Motor neuron (in vitro differentiated cells): ENCODE measurements around the gene OTOP2. TPM values are rescaled to one million over a fixed set of nuclear protein-coding genes. Genes with fewer than 3 reads are reported as not detected.

Experiments
- ATAC-seq, 8 experiments: fragments of 200-7000 bp; cut with Tn5 transposase; replicated peaks in 6 of 8; 2 replicates each; pipeline ENCODE4 v1.8.0; 2021; ENCODE audit warnings: mild to moderate bottlenecking in 8 of 8, moderate library complexity in 8 of 8
- H3K27ac ChIP-seq, 2 donors: fragments of 250-450 bp; sonication (Bioruptor Pico); 2 replicates each; pipeline ENCODE4 v1.9.0; 2021; ENCODE audit warnings: antibody characterized with exemption in 2 of 2, mild to moderate bottlenecking in 2 of 2, moderate library complexity in 1 of 2
- H3K4me1 ChIP-seq, 2 donors: fragments of 250-450 bp; sonication (Bioruptor Pico); replicated peaks in 1 of 2; 2 replicates each; pipeline ENCODE4 v1.6.1; 2021; ENCODE audit warnings: antibody characterized with exemption in 2 of 2, mild to moderate bottlenecking in 2 of 2, moderate library complexity in 1 of 2
- H3K4me3 ChIP-seq, 5 donors: fragments of 250-450 bp; sonication (Bioruptor Pico); 2 replicates each; pipeline ENCODE4 v1.9.0; 2021; ENCODE audit warnings: antibody characterized with exemption in 5 of 5, mild to moderate bottlenecking in 5 of 5, moderate library complexity in 4 of 5
- WGBS, 10 experiments: fragments of 450-650 bp; shearing (Covaris generic); methylation state at CpG; one replicate each; pipeline ENCODE4 v1.0.0; 2022; 5-methylcytosine and 5-hydroxymethylcytosine counted together
- in situ Hi-C, 9 experiments: fragments of 400-800 bp; cut with MboI; loops; one replicate each; pipeline ENCODE4 v1.15.0; 2021; ENCODE audit warnings: low sequenced_read_pairs in 9 of 9, low pct_unique_long_range_greater_than_20kb in 2 of 9; ENCODE audit not compliant: unreplicated experiment in 9 of 9
- total RNA-seq, 8 experiments: library from RNA; unstranded; fragments of 300-600 nt; gene quantifications; 2 replicates each; pipeline versions ENCODE4 v1.2.3 to v1.2.4, GENCODE V29; 2022

The OTOP2 gene
- total RNA-seq, 8 experiments from 2014 or later: 0.15 to 0.71 (median 0.21) TPM; not detected in 5

DNA sequence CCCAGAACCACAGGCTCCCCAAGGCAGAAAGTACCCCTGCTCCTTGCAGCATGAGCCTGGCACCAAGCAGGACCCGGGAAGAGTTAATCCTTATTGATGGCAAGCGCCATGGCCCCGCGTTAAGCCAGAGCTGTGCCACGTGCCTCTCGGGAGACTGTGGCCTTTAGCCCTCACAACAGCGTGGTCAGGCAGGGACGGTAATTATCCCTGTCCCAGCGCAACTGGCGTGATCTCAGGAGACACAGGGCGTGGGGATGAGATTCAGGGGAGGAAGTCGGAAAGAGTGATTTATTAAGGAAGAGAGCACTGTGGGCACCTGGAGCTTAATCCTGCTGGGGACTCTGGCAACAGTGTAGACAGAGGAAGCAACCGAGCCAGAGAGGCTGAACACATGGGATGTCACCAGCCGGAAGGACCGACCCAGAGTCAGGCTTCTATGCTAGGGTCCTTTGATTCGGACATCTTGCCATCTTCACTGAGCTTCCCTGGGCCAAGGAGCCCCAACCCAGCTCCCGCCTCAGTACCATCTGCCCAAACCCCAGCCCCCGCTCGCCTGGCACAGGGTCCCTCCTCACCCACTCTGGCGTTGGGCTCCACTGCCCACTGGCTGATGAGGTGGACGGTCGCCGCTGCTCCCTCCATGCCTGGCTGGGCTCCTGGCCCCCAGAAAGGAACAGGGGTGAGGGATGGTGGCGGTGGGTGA lies 28.5 kb downstream of the OTOP2 start:
- Histone ChIP-seq H3K4me1 (peaks cover 6 to 8% of the 10 kb centered on the region in 2 donors), H3K27ac (no peak overlapping the region), H3K4me3 (no peak overlapping the region)
- WGBS, 10 experiments: 0 to 67% (median 33%) methylated on average over 1 to 4 of the region's 24 CpGs; no CpG with 5 or more reads in 5 of the 10 experiments
- in situ Hi-C loops: no loop called here
- ATAC-seq: peak in 3 of 8 experiments; percentile 32 to 53 (median 33)

DNA sequence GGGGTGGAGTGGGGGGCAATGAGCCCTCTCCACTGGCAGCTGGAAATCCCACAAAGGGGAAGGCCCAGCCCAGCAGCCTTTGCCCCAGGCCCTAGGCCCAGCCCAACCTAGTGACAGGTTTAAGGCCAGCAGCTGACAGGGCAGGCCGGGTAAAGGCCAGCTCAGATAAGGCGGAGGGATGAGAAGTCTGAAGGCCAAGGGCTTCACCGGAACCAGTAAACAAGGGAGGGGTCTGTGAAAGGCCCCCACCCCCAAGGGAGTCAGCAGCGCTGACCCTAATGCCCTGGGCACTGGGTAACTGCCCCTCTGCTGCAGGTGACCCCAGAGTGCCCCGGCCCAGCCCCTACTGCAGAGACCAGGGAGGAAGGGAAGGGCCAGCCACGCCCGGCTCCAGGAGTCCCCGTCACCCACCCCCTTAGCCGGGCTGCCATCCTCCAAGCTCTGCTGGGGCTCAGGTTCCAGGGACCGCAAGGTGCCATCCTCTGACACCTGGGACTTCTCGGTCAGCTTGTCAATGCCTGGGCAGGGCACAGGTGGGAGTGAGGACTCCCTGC lies 29.1 kb downstream of the OTOP2 start:
- no peak overlapping the region for H3K4me3 ChIP-seq
- peaks cover 6 to 8% of the 10 kb centered on the region in 2 donors for H3K4me1 ChIP-seq
- no peak for ATAC-seq
- 81 to 100% methylated on average over 1 to 4 of the region's 11 CpGs; no CpG with 5 or more reads in 8 of the 10 experiments for WGBS, 10 experiments
- in situ Hi-C loops: no loop called here
- H3K27ac ChIP-seq: no peak overlapping the region

DNA sequence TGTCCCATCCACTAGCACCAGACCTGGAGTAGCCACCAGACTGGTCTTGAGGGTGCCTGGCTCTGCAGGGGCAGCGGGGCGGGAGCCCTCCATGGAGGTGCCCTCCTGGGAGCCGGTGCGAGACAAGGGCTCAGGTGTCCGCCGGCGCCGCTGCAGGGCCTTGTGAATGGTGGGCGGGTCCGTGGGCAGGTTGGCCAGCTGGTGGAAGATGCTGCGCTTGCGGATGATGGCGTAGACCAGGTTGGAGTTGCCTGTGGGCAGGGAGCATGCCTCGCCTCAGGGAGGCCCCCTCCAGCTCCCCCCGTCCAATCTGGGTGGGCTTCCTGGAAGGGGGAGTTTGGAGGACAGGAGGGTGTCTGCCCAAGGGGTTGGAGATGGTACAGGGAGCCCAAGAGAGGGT lies 30.0 kb downstream of the OTOP2 start:
- 87 to 100% methylated on average over 1 to 3 of the region's 15 CpGs; no CpG with 5 or more reads in 8 of the 10 experiments for WGBS, 10 experiments
- Histone ChIP-seq H3K4me3 (no peak overlapping the region), H3K4me1 (peaks cover 6 to 8% of the 10 kb centered on the region in 2 donors), H3K27ac (no peak overlapping the region)
- ATAC-seq: no peak
- in situ Hi-C loops: no loop called here

DNA sequence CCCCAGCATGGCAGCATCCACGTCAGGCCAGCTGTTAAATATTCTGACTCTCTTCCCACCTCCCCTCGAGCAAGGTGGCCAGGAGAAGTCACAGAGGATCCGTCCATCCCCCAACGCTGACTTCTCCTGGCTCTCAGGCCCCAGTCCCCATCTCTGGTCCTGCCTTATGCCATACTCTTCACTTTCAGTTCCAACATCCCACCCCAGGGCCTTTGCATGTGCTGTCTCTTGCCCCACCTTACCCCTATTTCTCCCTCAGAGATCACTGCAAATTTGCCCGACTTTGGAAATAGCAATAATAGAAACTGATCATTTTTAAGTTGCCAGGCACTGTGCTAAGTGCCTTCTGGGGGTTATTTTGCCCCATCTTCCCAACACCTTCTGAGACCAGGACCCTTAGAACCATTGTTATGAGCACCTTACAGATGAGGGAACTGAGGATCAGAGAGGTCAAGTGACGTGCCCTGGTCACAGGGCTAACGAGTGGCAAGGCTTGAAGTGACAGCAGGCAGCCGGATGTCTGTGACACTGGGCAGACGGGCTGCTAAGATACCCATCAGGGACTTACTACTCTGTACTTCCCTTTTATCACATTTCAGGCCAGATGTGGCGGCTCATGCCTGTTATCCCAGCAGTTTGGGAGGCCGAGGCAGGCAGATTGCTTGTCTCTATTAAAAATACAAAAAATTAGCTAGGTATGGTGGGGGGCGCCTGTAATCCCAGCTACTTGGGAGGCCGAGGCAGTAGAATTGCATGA lies 30.8 kb downstream of the OTOP2 start:
- in situ Hi-C loops: no loop called here
- Histone ChIP-seq H3K27ac (no peak overlapping the region), H3K4me1 (peaks cover 6 to 8% of the 10 kb centered on the region in 2 donors), H3K4me3 (no peak overlapping the region)
- no peak for ATAC-seq
- WGBS, 10 experiments: 0 to 72% (median 42%) methylated on average over 1 to 10 of the region's 13 CpGs; no CpG with 5 or more reads in 2 of the 10 experiments

DNA sequence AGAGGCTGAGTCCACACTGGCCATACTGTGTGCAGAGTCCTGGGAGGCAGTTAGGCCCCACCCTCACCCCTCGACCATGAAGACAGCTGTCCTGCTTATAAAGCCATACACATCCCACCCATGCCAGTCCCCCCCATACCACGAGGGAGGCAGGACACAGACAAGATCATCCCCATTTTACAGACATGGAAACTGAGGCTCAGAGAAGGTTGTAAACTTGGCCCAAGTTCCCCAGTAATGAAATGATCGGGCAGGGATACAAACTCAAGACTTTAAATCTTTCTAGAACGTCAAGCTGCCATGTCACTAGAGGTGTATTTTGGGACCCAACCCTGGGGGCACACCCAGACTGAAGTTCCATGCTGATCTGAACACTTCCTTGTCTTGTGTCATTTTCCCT lies 32.0 kb downstream of the OTOP2 start:
- ATAC-seq: no peak
- in situ Hi-C loops: no loop called here
- Histone ChIP-seq H3K4me1 (peaks cover 6 to 8% of the 10 kb centered on the region in 2 donors), H3K27ac (no peak overlapping the region), H3K4me3 (no peak overlapping the region)
- WGBS, 10 experiments: 17 to 49% (median 33%) methylated on average over 1 to 3 of the region's 4 CpGs; no CpG with 5 or more reads in 5 of the 10 experiments

DNA sequence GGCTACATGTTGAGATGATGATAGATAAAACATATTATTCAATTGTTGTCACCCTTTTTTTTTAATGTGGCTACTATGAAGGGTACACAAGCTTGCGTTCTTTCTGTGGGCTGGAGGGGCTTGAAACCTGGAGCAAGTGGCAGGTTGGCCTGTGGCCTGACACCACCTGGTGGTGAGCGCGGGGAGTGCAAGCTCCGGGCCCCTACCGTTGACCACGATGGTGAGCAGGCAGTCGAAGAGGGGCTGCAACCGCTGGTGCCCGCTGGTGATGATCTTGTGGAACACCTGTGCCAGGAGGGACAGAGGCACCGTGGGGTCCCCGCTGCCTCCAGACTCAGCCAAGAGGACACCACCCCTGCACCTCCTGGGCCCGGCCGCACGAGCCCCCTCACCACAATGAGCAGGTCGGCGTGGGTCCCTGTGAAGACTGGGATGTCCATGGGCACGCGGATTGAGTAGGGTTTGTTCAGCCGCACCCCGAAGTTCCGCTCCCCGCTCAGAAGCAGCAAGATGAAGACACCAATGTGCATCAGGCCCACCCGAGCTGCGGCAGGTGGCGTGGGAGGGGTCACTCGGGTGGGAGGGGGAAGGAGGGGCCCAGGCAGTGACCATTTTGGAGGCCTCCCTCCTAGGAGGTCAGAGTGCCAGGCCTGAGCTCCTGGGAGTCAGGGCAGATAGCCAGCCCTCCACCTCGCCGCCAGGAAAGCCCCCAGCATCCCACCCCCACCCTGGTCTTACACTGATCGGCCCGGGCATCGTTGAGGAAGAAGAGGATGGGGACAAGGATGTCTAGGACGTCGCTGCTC lies 34.1 kb downstream of the OTOP2 start:
- Histone ChIP-seq H3K27ac (no peak overlapping the region), H3K4me3 (no peak overlapping the region), H3K4me1 (no peaks in the 10 kb centered on the region)
- peak; percentile 24 to 68 (median 42) for ATAC-seq
- in situ Hi-C loops: no loop called here
- WGBS, 10 experiments: 10 to 51% (median 14%) methylated on average over 4 to 10 of the region's 33 CpGs; no CpG with 5 or more reads in 6 of the 10 experiments

DNA sequence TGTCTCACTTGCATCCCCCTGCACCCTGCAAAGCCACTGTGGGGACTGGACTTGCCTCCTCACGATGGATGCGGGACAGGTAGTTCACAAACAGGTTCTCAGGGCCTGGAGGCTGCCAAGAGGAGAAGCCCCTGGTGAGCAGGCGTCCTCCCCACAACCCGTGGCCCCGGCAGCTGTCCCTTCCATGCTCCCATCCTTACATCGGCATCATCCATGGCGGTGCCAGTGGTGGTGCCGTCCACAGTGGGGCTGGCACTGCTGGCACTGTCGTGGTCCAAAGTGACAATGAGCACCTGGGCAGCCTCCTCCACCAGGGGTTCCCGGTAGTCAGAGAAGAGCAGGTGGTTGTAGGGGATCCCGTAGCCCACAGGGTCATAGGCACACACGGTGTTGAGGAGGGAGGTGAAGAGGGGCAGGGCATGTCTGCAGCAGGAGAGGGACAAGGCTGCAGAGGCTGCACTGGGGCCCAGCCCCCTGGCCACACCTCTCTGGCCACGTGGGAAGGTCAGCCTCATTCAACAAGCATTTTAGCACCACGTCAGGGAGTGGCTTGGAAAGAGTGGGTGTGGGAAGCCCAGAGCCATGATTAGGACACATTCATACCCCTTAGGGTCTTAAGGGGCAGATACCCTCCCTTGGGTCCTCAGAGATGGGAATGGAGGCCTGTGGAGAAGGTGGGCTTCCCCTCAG lies 35.9 kb downstream of the OTOP2 start:
- Histone ChIP-seq H3K4me3 (no peak overlapping the region), H3K27ac (no peak overlapping the region), H3K4me1 (no peaks in the 10 kb centered on the region)
- ATAC-seq: peak in 4 of 8 experiments; percentile 1 to 82 (median 50)
- 42 to 80% (median 57%) methylated on average over 1 to 5 of the region's 14 CpGs; no CpG with 5 or more reads in 6 of the 10 experiments for WGBS, 10 experiments
- in situ Hi-C loops: no loop called here

DNA sequence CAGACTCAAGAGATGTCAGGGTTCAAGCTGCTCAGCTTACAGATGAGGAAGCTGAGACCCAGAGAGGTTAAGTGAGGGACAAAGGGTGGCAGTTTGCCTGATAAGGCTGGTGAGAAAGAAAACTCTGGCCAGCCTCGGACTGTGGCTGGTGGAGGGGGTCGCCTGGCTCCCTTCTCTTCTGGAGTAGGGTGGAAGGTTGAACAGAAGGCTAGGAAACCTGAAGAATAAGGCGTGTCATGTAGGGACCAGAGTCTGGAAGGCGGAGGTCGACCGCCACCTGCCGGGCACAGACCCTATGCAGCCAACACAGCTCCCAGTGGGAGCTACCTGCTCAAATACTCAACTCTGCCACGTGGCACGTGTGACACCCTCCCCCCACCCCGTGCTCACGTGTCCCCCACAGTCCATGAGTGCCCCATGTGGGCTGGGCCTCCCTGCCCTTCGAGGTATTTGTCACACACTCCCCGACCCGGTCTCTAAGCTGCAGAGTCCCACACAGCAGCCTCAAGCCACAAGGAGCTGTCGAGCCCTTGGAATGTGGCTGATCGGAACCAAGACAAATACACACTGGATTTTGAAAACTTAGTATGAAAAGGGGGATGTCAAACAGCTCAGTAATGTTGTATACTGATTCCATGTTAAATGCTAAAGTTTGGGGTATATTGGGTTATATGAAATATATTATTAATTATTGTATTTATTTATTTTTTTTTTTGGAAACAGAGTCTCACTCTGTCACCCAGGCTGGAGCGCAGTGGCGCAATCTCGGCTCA lies 36.7 kb downstream of the OTOP2 start:
- WGBS, 10 experiments: 0 to 52% (median 17%) methylated on average over 1 to 7 of the region's 19 CpGs; no CpG with 5 or more reads in 5 of the 10 experiments
- H3K27ac ChIP-seq: no peak overlapping the region
- in situ Hi-C loops: no loop called here
- no peaks in the 10 kb centered on the region for H3K4me1 ChIP-seq
- peak; percentile 13 to 80 (median 68) for ATAC-seq
- H3K4me3 ChIP-seq: no peak overlapping the region

DNA sequence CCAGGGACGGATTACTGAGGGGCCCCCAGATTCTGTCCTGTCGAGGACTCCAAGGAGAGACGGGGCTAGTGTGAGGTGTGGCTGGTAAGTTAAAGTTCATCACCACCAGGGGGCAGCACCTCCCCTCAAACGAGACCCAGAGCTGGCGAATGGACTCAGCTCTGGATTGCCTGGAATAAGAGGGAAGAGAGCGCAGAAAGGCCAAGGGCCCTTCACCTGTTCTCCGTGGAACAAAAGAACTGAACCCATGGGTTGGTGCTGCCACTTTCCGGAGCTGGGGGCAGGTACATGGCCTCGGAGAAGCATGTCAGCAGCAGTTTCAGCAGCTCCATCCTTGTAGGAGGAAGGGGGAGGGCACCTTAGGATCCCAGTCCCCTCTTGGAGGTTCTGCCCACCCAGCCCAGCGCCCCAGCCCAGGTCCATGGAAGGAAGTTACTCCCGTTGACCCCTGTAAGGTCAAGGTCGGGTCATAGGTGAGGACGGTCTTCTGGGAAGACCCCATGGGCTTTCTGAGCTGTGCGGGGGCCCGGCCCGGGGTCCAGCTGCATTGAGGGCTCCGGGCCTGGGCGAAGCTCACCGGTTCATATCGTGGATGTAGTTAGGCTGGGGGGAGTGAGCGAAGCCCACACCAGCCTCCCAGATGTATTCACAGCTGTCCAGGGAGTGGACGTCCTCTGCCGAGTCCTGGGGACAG lies 37.7 kb downstream of the OTOP2 start:
- peak; percentile 49 to 86 (median 68) for ATAC-seq
- Histone ChIP-seq H3K4me1 (no peaks in the 10 kb centered on the region), H3K27ac (no peak overlapping the region), H3K4me3 (no peak overlapping the region)
- in situ Hi-C loops: no loop called here
- WGBS, 10 experiments: 0 to 90% (median 20%) methylated on average over 1 to 10 of the region's 23 CpGs; no CpG with 5 or more reads in 1 of the 10 experiments

DNA sequence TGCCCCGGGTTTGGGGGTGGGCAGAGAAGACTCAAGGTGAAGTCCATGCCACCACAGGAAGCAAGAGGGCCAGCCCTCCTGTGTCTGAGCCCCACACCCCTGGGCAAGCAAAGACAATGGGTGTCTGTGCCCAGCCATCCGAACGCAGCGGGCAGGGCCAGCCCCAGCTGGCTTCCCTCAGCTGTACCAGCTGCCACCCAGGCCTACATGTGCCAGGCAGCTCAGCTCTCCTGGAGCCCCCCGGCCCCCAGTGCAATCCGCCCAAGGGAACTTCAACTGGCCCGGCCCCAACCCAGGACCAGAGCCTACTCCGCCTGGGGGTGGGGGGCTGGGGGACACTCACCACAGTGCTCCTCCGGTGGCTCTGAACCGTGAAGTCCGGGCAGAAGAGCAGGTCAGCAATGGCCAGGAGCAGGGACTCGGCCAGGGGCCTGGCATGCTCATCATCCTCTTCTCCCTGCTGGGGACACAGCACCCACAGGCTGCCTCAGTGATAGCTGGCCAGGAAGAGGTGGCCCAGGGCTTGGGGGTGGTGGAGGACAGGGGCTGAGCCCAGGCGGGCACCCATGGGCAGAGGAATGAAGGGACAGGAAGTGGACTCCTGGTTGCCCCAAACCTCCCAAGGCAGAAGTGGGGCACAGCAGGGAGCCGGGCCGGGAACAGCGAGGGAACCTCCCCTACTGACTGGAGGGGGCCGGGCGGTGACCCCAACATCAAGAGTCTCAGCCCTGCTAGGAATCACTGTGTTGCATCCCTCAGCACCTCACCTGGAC lies 38.7 kb downstream of the OTOP2 start:
- 50 to 100% (median 100%) methylated on average over 1 to 3 of the region's 18 CpGs; no CpG with 5 or more reads in 6 of the 10 experiments for WGBS, 10 experiments
- in situ Hi-C loops: no loop called here
- H3K27ac ChIP-seq: no peak overlapping the region
- H3K4me1 ChIP-seq: no peaks in the 10 kb centered on the region
- no peak overlapping the region for H3K4me3 ChIP-seq
- no peak for ATAC-seq

DNA sequence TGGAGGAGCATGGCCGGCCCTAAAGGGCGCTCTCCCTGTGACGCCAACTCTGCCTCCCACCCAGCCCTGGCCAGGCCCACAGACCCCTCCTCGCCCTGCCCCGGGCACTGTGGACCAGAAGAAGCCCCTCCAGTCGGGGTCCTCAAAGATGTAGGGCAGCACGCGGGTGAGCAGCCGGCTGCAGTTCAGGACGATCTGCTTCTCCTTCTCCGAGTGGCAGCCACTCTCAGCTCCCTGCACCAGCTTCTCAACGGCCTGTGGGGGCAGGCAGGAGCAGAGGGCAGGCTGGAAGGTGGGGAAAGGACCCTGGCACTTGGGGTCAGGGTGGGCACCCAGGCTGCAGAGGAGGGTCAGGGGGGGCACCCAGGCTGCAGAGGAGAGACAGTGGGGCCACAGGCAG lies 39.6 kb downstream of the OTOP2 start:
- no peak for ATAC-seq
- no peak overlapping the region for H3K27ac ChIP-seq
- in situ Hi-C loops: no loop called here
- WGBS, 10 experiments: no CpG with 5 or more reads among the region's 12 CpGs
- no peak overlapping the region for H3K4me3 ChIP-seq
- no peaks in the 10 kb centered on the region for H3K4me1 ChIP-seq
